ENCODE measurements around the gene ZHX3. TPM values are rescaled to one million over a fixed set of nuclear protein-coding genes. Genes with fewer than 3 reads are reported as not detected.

ZHX3 gene
- total and polyA plus RNA-seq, 7 donors: 3.6 to 69.0 (median 39.2) TPM

- no peaks in the 10 kb centered on the region for H3K9me3 ChIP-seq
- H3K4me3 ChIP-seq: no peak overlapping the region
- intact Hi-C loops (cut with DNase I): no loop called here
- H3K4me1 ChIP-seq: no peaks in the 10 kb centered on the region
- no peak for TF ChIP-seq POLR2A (IDR thresholded peaks at IDR 0.05)
- no peak for TF ChIP-seq CTCF (IDR thresholded peaks at IDR 0.05)
- no peak for TF ChIP-seq POLR2AphosphoS5 (IDR thresholded peaks at IDR 0.05)
- TF ChIP-seq EP300 (IDR thresholded peaks at IDR 0.05): no peak
- peaks cover 0 to 27% (median 4%) of the 10 kb centered on the region in 4 donors for H3K36me3 ChIP-seq
- H3K27me3 ChIP-seq: no peaks in the 10 kb centered on the region
- H3K27ac ChIP-seq: no peak overlapping the region
- no peak for DNase-seq
- WGBS, 2 donors: 78 to 92% methylated on average over 2 of the region's 2 CpGs
Observed at GRCh38 chr20:41349266-41349665, 31.7 kb upstream of the ZHX3 start.

GRCh38 chr20:41348430-41349172 lies 31.1 kb upstream of the ZHX3 start:
- TF ChIP-seq POLR2AphosphoS5 (IDR thresholded peaks at IDR 0.05) (no peak), POLR2A (IDR thresholded peaks at IDR 0.05) (no peak), CTCF (IDR thresholded peaks at IDR 0.05) (no peak), EP300 (IDR thresholded peaks at IDR 0.05) (no peak)
- no peak for DNase-seq
- Histone ChIP-seq H3K27ac (peak overlapping the region in 1 of 4 donors; percentile 4), H3K36me3 (peaks cover 0 to 27% (median 4%) of the 10 kb centered on the region in 4 donors), H3K27me3 (no peaks in the 10 kb centered on the region), H3K9me3 (no peaks in the 10 kb centered on the region), H3K4me3 (no peak overlapping the region), H3K4me1 (no peaks in the 10 kb centered on the region)
- 92 to 93% methylated on average over 13 of the region's 13 CpGs for WGBS, 2 donors
- intact Hi-C loops (cut with DNase I): no loop called here

- Histone ChIP-seq H3K4me1 (no peaks in the 10 kb centered on the region), H3K27ac (peak overlapping the region in 1 of 4 donors; percentile 4), H3K36me3 (peaks cover 0 to 26% (median 4%) of the 10 kb centered on the region in 4 donors), H3K9me3 (no peaks in the 10 kb centered on the region), H3K4me3 (no peak overlapping the region), H3K27me3 (no peaks in the 10 kb centered on the region)
- no peak for DNase-seq
- no peak for TF ChIP-seq POLR2A (IDR thresholded peaks at IDR 0.05)
- TF ChIP-seq CTCF (IDR thresholded peaks at IDR 0.05): no peak
- no peak for TF ChIP-seq EP300 (IDR thresholded peaks at IDR 0.05)
- TF ChIP-seq POLR2AphosphoS5 (IDR thresholded peaks at IDR 0.05): no peak
- WGBS, 2 donors: 87 to 89% methylated on average over 13 of the region's 13 CpGs
- intact Hi-C loops (cut with DNase I): no loop called here
Observed at GRCh38 chr20:41347523-41348429, 30.2 kb upstream of the ZHX3 start.

GRCh38 chr20:41345729-41346067 lies 28.2 kb upstream of the ZHX3 start:
- Histone ChIP-seq H3K9me3 (no peaks in the 10 kb centered on the region), H3K4me1 (peaks cover 0 to 18% (median 8%) of the 10 kb centered on the region in 4 donors), H3K27ac (no peak overlapping the region), H3K27me3 (no peaks in the 10 kb centered on the region), H3K4me3 (no peak overlapping the region), H3K36me3 (peaks cover 0 to 14% (median 4%) of the 10 kb centered on the region in 4 donors)
- intact Hi-C loops (cut with DNase I): no loop called here
- no peak for DNase-seq
- WGBS, 2 donors: 91 to 94% methylated on average over 17 of the region's 17 CpGs
- TF ChIP-seq POLR2AphosphoS5 (IDR thresholded peaks at IDR 0.05): no peak
- TF ChIP-seq POLR2A (IDR thresholded peaks at IDR 0.05): no peak
- no peak for TF ChIP-seq EP300 (IDR thresholded peaks at IDR 0.05)
- TF ChIP-seq CTCF (IDR thresholded peaks at IDR 0.05): no peak
